Mesenchymal stem cell (in vitro differentiated cells and primary cell): ENCODE results near the gene ITIH1.

Experiments
- DNase-seq: peaks from one replicate; pipeline ENCODE4 v3.0.0-alpha.2; 2013
- H2AFZ ChIP-seq: one replicate; pipeline ENCODE4 v1.6.1; 2013; ENCODE audit warnings: low read depth, mild to moderate bottlenecking, control low read depth, inconsistent platforms, low read length, moderate library complexity
- H2AK5ac ChIP-seq: 2 replicates; pipeline ENCODE4 v1.6.1; 2013; ENCODE audit warnings: low read length, moderate library complexity, mild to moderate bottlenecking, inconsistent platforms; ENCODE audit not compliant: severe bottlenecking
- H2BK120ac ChIP-seq: one replicate; pipeline ENCODE4 v1.6.1; 2013; ENCODE audit warnings: low read depth, mild to moderate bottlenecking, inconsistent platforms, low read length, moderate library complexity
- H2BK12ac ChIP-seq, 2 experiments: one replicate each; pipeline ENCODE4 v1.6.1; 2013; ENCODE audit warnings: inconsistent platforms in 2 of 2, low read length in 2 of 2, mild to moderate bottlenecking in 2 of 2, moderate library complexity in 2 of 2, control low read depth in 1 of 2
- H2BK15ac ChIP-seq: one replicate; pipeline ENCODE4 v1.6.1; 2013; ENCODE audit warnings: mild to moderate bottlenecking, low read depth, inconsistent platforms; ENCODE audit not compliant: poor library complexity, severe bottlenecking
- H2BK5ac ChIP-seq: 2 replicates; pipeline ENCODE4 v1.6.1; 2013; ENCODE audit warnings: low read depth, mild to moderate bottlenecking, low read length, control low read depth, inconsistent platforms; ENCODE audit not compliant: poor library complexity, severe bottlenecking
- H3K14ac ChIP-seq, 2 experiments: one replicate each; pipeline ENCODE4 v1.6.1; 2013; ENCODE audit warnings: inconsistent platforms in 2 of 2, low read length in 2 of 2, control low read depth in 1 of 2, mild to moderate bottlenecking in 1 of 2, moderate library complexity in 1 of 2
- H3K18ac ChIP-seq, 2 experiments: one replicate each; pipeline ENCODE4 v1.6.1; 2013; ENCODE audit warnings: inconsistent platforms in 2 of 2, low read length in 2 of 2, control low read depth in 1 of 2, low read depth in 1 of 2, mild to moderate bottlenecking in 1 of 2
- H3K23ac ChIP-seq, 2 experiments: one replicate each; pipeline ENCODE4 v1.6.1; 2013; ENCODE audit warnings: inconsistent platforms in 2 of 2, low read length in 2 of 2, mild to moderate bottlenecking in 2 of 2, moderate library complexity in 2 of 2, control low read depth in 1 of 2
- H3K27ac ChIP-seq: 2 replicates; pipeline ENCODE4 v1.5.1; 2013; ENCODE audit warnings: mild to moderate bottlenecking, moderate library complexity, low read length, control low read depth, inconsistent platforms; ENCODE audit not compliant: poor library complexity, severe bottlenecking
- H3K27me3 ChIP-seq, 2 experiments: 2 replicates each; pipeline versions ENCODE4 v1.6.1 to v1.7.0; 2013; ENCODE audit warnings: low read length in 2 of 2, mild to moderate bottlenecking in 2 of 2, moderate library complexity in 2 of 2, control low read depth in 1 of 2, inconsistent platforms in 1 of 2; ENCODE audit not compliant: control insufficient read depth in 1 of 2, insufficient read depth in 1 of 2
- H3K36me3 ChIP-seq, 2 experiments: 2 replicates each; pipeline versions ENCODE4 v1.6.1 to v1.7.0; 2013; ENCODE audit warnings: low read length in 2 of 2, control low read depth in 1 of 2, inconsistent platforms in 1 of 2, low read depth in 1 of 2, mild to moderate bottlenecking in 1 of 2; ENCODE audit not compliant: insufficient read depth in 2 of 2, control insufficient read depth in 1 of 2
- H3K4ac ChIP-seq, 2 experiments: one replicate each; pipeline ENCODE4 v1.6.1; 2013; ENCODE audit warnings: inconsistent platforms in 2 of 2, low read length in 2 of 2, mild to moderate bottlenecking in 2 of 2, moderate library complexity in 2 of 2, control low read depth in 1 of 2, low read depth in 1 of 2
- H3K4me1 ChIP-seq: 2 replicates; pipeline ENCODE4 v1.6.1; 2013; ENCODE audit warnings: low read depth, low read length, control low read depth; ENCODE audit not compliant: control insufficient read depth, insufficient read depth
- H3K4me2 ChIP-seq: 2 replicates; pipeline ENCODE4 v1.6.1; 2013; ENCODE audit warnings: low read length, mild to moderate bottlenecking, inconsistent platforms; ENCODE audit not compliant: poor library complexity, severe bottlenecking
- H3K4me3 ChIP-seq, 2 experiments: 2 replicates each; pipeline versions ENCODE4 v1.5.1 to v1.7.0; 2013; ENCODE audit warnings: low read length in 2 of 2, mild to moderate bottlenecking in 2 of 2, control low read depth in 1 of 2, low read depth in 1 of 2; ENCODE audit not compliant: insufficient read depth in 1 of 2
- H3K79me1 ChIP-seq: replicated peaks from 2 replicates; pipeline ENCODE4 v1.6.1; 2013; ENCODE audit warnings: mild to moderate bottlenecking, control low read depth, low read length, inconsistent platforms; ENCODE audit not compliant: poor library complexity, severe bottlenecking
- H3K9ac ChIP-seq: 2 replicates; pipeline ENCODE4 v1.7.0; 2013; ENCODE audit warnings: mild to moderate bottlenecking, low read length, moderate library complexity
- H3K9me3 ChIP-seq: 2 replicates; pipeline ENCODE4 v1.7.0; 2013; ENCODE audit warnings: mild to moderate bottlenecking, low read length; ENCODE audit not compliant: control insufficient read depth
- H4K8ac ChIP-seq: one replicate; pipeline ENCODE4 v1.6.1; 2013; ENCODE audit warnings: inconsistent platforms, mild to moderate bottlenecking, low read length, moderate library complexity
- H4K91ac ChIP-seq: one replicate; pipeline ENCODE4 v1.6.1; 2013; ENCODE audit warnings: mild to moderate bottlenecking, low read length, inconsistent platforms
- WGBS: methylation state at CpG from one replicate; pipeline ENCODE4 v1.1.7; 2013; ENCODE audit warnings: mixed read lengths; 5-methylcytosine and 5-hydroxymethylcytosine counted together

Gene ITIH1

DNA sequence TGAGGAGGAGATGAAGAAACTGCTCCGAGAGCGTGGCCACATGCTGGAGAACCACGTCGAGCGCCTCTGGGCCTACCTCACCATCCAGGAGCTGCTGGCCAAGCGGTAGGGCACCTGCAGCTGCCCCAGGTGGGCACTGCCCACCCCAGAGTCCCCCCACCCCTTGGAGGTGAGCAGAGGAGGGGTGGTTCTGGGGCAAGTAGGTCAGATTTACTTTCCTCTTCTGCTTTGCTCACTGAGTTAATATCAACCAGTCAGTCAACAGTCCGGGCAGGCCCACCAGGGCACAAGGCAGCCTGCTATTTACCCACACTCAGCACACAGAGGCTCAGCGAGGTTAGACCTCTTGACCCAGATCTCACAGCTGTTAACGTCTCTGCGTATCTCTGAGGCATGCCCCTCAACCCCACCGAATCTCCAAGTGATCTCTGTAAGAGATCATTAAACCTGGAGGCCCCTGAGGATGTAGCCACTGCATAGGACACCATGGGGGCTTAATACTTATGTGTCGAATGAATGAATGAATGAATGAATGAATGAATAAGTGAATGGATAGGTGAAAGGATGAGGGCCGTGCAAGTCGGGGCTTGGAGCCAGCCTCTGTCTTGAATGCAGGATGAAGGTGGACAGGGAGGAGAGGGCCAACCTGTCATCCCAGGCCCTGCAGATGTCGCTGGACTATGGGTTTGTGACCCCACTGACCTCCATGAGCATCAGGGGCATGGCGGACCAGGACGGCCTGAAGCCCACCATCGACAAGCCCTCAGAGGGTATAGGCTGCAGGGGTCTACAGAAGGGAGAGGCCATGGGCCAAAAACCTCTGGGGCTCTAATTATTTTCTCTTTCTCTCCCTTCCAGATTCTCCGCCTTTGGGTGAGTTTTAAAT is 9.2 kb downstream of the ITIH1 start:
- Histone ChIP-seq H3K27ac (no peak overlapping the region), H3K18ac (no peak overlapping the region), H2BK15ac (no peak overlapping the region), H3K14ac (no peak overlapping the region), H2AK5ac (no peak overlapping the region), H2AFZ (no peak overlapping the region), H3K27me3 (peaks cover 42 to 74% of the 10 kb centered on the region in 2 experiments), H3K9me3 (no peaks in the 10 kb centered on the region), H2BK120ac (no peak overlapping the region), H3K9ac (no peak overlapping the region), H3K36me3 (peaks cover 0 to 5% of the 10 kb centered on the region in 2 experiments), H3K4me3 (no peak overlapping the region), H3K23ac (no peak overlapping the region), H3K79me1 (no peaks in the 10 kb centered on the region), H3K4ac (no peak overlapping the region), H3K4me2 (no peak overlapping the region), H2BK12ac (no peak overlapping the region), H4K91ac (no peak overlapping the region), H3K4me1 (peaks cover 3% of the 10 kb centered on the region), H4K8ac (no peak overlapping the region), H2BK5ac (no peak overlapping the region)
- no peak for DNase-seq
- WGBS: 83% methylated on average over 15 of the region's 19 CpGs

DNA sequence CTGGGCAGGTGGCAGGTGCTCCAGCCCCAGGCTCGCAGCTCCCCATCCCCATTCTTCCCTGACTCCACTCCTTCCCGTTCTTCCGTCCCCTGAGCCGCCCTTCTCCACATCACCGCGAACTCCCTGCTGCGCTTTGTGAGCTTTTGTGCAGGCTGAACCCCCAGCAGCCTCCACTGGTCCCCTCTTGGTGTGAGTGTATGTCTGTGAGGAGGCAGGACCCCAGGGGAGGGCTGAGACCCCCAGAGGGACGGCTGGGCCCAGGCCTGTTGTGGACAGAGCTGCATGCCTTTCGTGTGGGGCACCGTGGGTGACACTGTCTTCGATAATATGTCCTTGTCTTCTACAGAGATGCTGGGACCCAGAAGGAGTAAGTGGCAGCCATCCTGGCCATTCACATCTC is 9.8 kb downstream of the ITIH1 start:
- no peak overlapping the region for H3K4me2 ChIP-seq
- no peak overlapping the region for H3K4ac ChIP-seq
- H3K9me3 ChIP-seq: no peaks in the 10 kb centered on the region
- no peak overlapping the region for H4K91ac ChIP-seq
- peaks cover 3% of the 10 kb centered on the region for H3K4me1 ChIP-seq
- H2BK15ac ChIP-seq: no peak overlapping the region
- peaks cover 35 to 74% of the 10 kb centered on the region in 2 experiments for H3K27me3 ChIP-seq
- no peak overlapping the region for H3K23ac ChIP-seq
- H2BK5ac ChIP-seq: no peak overlapping the region
- H2BK12ac ChIP-seq: no peak overlapping the region
- peaks cover 0 to 5% of the 10 kb centered on the region in 2 experiments for H3K36me3 ChIP-seq
- no peak overlapping the region for H2AK5ac ChIP-seq
- H3K27ac ChIP-seq: no peak overlapping the region
- no peak overlapping the region for H3K14ac ChIP-seq
- H3K79me1 ChIP-seq: no peaks in the 10 kb centered on the region
- 82% methylated on average over 10 of the region's 11 CpGs for WGBS
- no peak for DNase-seq
- no peak overlapping the region for H2BK120ac ChIP-seq
- H4K8ac ChIP-seq: no peak overlapping the region
- H3K18ac ChIP-seq: no peak overlapping the region
- no peak overlapping the region for H2AFZ ChIP-seq
- H3K4me3 ChIP-seq: no peak overlapping the region
- H3K9ac ChIP-seq: peak overlapping the region; percentile 49

DNA sequence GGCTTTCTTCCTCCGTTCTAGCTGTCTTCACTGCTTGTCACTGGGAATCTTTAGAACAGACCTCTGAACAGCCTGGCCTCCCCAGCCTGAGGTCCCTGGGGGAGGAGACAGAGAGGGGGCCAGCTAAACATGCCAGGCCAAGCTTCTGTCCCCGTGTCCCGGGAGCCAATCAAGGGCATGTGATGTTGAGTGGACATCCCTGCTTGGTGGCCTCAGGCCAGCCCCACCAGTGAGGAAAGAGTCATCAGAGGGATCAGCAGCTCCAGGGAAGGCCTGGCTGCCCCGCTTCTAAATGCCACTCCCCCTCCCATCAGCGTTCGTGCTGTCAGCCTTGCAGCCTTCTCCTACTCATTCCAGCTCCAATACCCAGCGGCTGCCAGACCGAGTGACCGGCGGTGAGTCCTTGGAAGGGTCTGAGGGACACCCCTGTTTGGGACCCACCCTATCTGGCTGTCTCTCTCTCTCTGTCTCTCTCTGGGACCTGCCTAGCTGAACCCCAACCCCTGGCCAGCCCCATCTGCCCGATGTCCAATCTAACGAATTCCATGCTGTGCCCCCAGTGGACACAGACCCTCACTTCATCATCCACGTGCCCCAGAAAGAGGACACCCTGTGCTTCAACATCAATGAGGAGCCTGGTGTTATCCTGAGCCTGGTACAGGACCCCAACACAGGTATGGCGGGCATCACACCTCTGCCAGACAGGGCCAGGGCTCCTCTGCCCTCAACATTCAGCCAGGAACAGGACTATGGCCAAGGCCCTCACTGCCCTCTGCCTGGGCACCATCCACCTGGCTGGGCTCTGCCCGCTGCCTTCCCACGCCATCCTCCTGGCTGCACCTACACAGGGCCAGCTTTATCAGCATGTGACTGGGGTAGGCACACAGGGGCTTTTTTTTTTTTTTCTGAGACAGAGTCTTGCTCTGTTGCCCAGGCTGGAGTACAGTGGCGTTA is 10.6 kb downstream of the ITIH1 start:
- no peaks in the 10 kb centered on the region for H3K9me3 ChIP-seq

More for the DNA sequence above, 10.6 kb downstream of the ITIH1 start:
- Histone ChIP-seq H3K27me3 (peaks cover 28 to 74% of the 10 kb centered on the region in 2 experiments), H2AK5ac (no peak overlapping the region), H3K4me2 (no peak overlapping the region), H3K23ac (no peak overlapping the region), H3K79me1 (no peaks in the 10 kb centered on the region), H4K91ac (no peak overlapping the region), H3K27ac (no peak overlapping the region), H4K8ac (no peak overlapping the region), H3K9ac (peak overlapping the region; percentile 49), H3K4me1 (peaks cover 3% of the 10 kb centered on the region), H2BK15ac (no peak overlapping the region), H3K14ac (no peak overlapping the region), H2BK5ac (no peak overlapping the region), H2AFZ (no peak overlapping the region), H3K4me3 (no peak overlapping the region), H3K18ac (no peak overlapping the region), H3K4ac (no peak overlapping the region), H2BK120ac (no peak overlapping the region), H2BK12ac (no peak overlapping the region), H3K36me3 (peaks cover 0 to 5% of the 10 kb centered on the region in 2 experiments)
- DNase-seq: no peak
- WGBS: 83% methylated on average over 15 of the region's 17 CpGs
